ENCODE data around the gene CCDC88B. TPM values are rescaled to one million over a fixed set of nuclear protein-coding genes. Genes with fewer than 3 reads are reported as not detected.
"Not testable (repeated sequence)": the region's sequence is repeated elsewhere in the genome, so short reads cannot be mapped to it uniquely, and the experiment has no call there.

The CCDC88B gene
- total RNA-seq, 4 donors from 2014 or later = 3.3 to 8.3 (median 5.4) TPM

- Histone ChIP-seq H3K36me3 (no peaks in the 10 kb centered on the region), H3K27ac (peak overlapping the region; percentile 96), H3K9me3 (no peaks in the 10 kb centered on the region), H3K27me3 (peaks cover 15% of the 10 kb centered on the region), H3K4me3 (peak overlapping the region; percentile 84), H3K4me1 (peaks cover 48% of the 10 kb centered on the region)
- under 1% methylated on average over 22 of the region's 46 CpGs for WGBS
- peak; percentile 97 to 98 for DNase-seq (ENCODE audit: low spot score in 2 of 2)
- peak in 1 of 3 donors; percentile 52 for TF ChIP-seq POLR2AphosphoS5 (IDR thresholded peaks at IDR 0.05)
- no peak for TF ChIP-seq POLR2A (IDR thresholded peaks at IDR 0.05)
- TF ChIP-seq CTCF (IDR thresholded peaks at IDR 0.05) = peak; percentile 77 to 87
- TF ChIP-seq EP300 (IDR thresholded peaks at IDR 0.05) = no peak
Observed at GRCh38 chr11:64304316-64305072, 35.5 kb upstream of the CCDC88B start.

- peaks cover 8% of the 10 kb centered on the region for H3K27me3 ChIP-seq
- H3K4me3 ChIP-seq = peak within 1 kb of the TSS; percentile 84
- H3K4me1 ChIP-seq = peaks cover 41% of the 10 kb centered on the region
- peak; percentile 100 for DNase-seq (ENCODE audit: low spot score in 2 of 2)
- no peaks in the 10 kb centered on the region for H3K36me3 ChIP-seq
- peak within 1 kb of the TSS; percentile 96 for H3K27ac ChIP-seq
- no CpG with 5 or more reads among the region's 81 CpGs for WGBS
- no peaks in the 10 kb centered on the region for H3K9me3 ChIP-seq
- TF ChIP-seq EP300 (IDR thresholded peaks at IDR 0.05) (no peak), POLR2AphosphoS5 (IDR thresholded peaks at IDR 0.05) (no peak)
Observed at GRCh38 chr11:64305075-64305690, 34.8 kb upstream of the CCDC88B start, which contains the start of gene ESRRA. Gene ESRRA (plus strand): TSS chr11:64305524. CDS start chr11:64307180, 1,656 bp downstream.

- peaks cover 40% of the 10 kb centered on the region for H3K4me1 ChIP-seq
- WGBS = 2% methylated on average over 33 of the region's 71 CpGs
- H3K27me3 ChIP-seq = peaks cover under 1% of the 10 kb centered on the region
- peak overlapping the region; percentile 84 for H3K4me3 ChIP-seq
- peak overlapping the region; percentile 96 for H3K27ac ChIP-seq
- DNase-seq (ENCODE audit: low spot score in 2 of 2) = peak in 1 of 2 donors; percentile 84
- TF ChIP-seq CTCF (IDR thresholded peaks at IDR 0.05) (peak in 1 of 2 donors; percentile 7), EP300 (IDR thresholded peaks at IDR 0.05) (no peak), POLR2AphosphoS5 (IDR thresholded peaks at IDR 0.05) (no peak), POLR2A (IDR thresholded peaks at IDR 0.05) (no peak)
- H3K9me3 ChIP-seq = no peaks in the 10 kb centered on the region
- H3K36me3 ChIP-seq = no peaks in the 10 kb centered on the region
Observed at GRCh38 chr11:64305691-64306562, 34.1 kb upstream of the CCDC88B start.

GRCh38 chr11:64306563-64306875 lies 33.5 kb upstream of the CCDC88B start:
- no peaks in the 10 kb centered on the region for H3K27me3 ChIP-seq
- TF ChIP-seq EP300 (IDR thresholded peaks at IDR 0.05) (no peak), POLR2A (IDR thresholded peaks at IDR 0.05) (no peak), CTCF (IDR thresholded peaks at IDR 0.05) (no peak), POLR2AphosphoS5 (IDR thresholded peaks at IDR 0.05) (no peak)
- H3K9me3 ChIP-seq = no peaks in the 10 kb centered on the region
- no peak for DNase-seq (ENCODE audit: low spot score in 2 of 2)
- peaks cover 39% of the 10 kb centered on the region for H3K4me1 ChIP-seq
- H3K4me3 ChIP-seq = peak overlapping the region; percentile 84
- 23% methylated on average over 6 of the region's 9 CpGs for WGBS
- no peaks in the 10 kb centered on the region for H3K36me3 ChIP-seq
- H3K27ac ChIP-seq = peak overlapping the region; percentile 96

- no peak for DNase-seq (ENCODE audit: low spot score in 2 of 2)
- peak overlapping the region; percentile 84 for H3K4me3 ChIP-seq
- TF ChIP-seq POLR2A (IDR thresholded peaks at IDR 0.05) (no peak), CTCF (IDR thresholded peaks at IDR 0.05) (no peak), EP300 (IDR thresholded peaks at IDR 0.05) (no peak), POLR2AphosphoS5 (IDR thresholded peaks at IDR 0.05) (no peak)
- peak overlapping the region; percentile 96 for H3K27ac ChIP-seq
- no peaks in the 10 kb centered on the region for H3K27me3 ChIP-seq
- H3K9me3 ChIP-seq = no peaks in the 10 kb centered on the region
- H3K36me3 ChIP-seq = no peaks in the 10 kb centered on the region
- WGBS = no CpG with 5 or more reads among the region's 15 CpGs
- H3K4me1 ChIP-seq = peaks cover 40% of the 10 kb centered on the region
Observed at GRCh38 chr11:64306876-64307622, 33.0 kb upstream of the CCDC88B start.

- 88% methylated on average over 5 of the region's 5 CpGs for WGBS
- H3K27ac ChIP-seq; H3K27me3 ChIP-seq; DNase-seq (ENCODE audit: low spot score in 2 of 2); H3K36me3 ChIP-seq; H3K4me3 ChIP-seq; H3K9me3 ChIP-seq: not testable (repeated sequence)
- H3K4me1 ChIP-seq = peaks cover 47% of the 10 kb centered on the region
Observed at GRCh38 chr11:64307795-64308194, 32.2 kb upstream of the CCDC88B start.

Measured in suprapubic skin (tissue), 4 donors.